ENCODE results near the gene STRN.
A peak's percentile ranks its signal among the peaks of the same experiment; 100 is the strongest.
"Not testable (repeated sequence)": the region's sequence is repeated elsewhere in the genome, so short reads cannot be mapped to it uniquely, and the experiment has no call there.

Gene STRN

DNA sequence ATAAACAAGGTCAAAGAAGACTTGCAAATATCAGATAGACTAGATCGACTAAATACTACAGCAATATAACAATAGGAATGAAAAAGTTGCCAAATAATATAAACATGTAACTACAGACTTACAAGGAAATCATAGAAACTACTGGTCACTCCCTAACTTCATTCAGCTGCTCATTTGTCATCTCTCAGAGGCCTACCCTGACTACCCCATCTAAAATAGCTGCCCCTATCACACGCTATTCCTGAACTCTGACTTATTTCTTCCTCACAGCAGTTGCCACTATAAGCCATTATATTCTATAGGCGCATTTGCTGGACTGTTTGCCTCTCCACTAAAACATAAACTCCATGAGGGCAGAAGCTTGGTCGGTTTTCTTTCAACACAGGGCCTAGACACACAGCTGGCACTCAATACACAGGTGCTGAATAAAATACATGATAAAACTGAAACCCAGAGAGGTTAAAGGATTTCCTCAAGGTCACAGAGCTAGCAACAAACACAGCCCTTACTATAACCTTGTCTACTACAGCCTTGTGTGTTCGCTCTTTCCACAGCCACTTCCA, 1.8 kb downstream of the STRN start:
- no peak for DNase-seq (ENCODE audit: low read depth in 2 of 2)

DNA sequence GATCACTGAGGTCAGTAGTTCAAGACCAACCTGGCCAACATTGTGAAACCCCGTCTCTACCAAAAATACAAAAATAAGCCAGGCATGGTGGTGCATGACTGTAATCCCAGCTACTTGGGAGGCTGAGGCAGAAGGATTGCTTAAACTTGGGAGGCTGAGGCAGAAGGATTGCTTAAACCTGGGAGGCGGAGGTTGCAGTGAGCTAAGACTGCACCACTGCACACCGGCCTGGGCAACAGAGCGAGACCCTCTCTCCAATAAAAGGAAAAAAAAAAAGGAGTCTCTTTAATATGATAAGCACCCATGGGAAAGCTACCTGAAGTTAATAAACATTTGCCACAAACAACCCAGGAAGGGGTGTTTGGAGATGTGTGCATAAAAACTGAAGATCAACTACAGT, 2.6 kb downstream of the STRN start:
- no peak for DNase-seq (ENCODE audit: low read depth in 2 of 2)

DNA sequence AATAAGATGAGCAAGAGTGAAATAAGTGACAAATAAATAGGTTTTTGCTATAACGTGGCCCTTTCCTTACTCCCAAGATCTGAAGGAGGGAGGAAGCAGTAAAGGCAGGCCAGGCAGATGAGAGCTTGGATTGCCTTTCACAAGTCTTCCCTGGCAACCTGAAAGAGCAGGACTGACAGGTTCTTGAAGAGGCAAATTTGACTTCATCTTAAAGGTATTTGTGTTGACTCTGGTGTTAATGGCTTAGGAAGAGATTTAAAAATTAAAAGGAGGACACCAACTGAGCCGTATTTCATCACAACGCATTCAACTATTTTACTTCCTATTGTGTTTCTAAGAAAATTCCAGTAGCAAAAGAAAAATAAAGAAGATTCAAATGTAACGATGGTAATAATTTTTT, 3.2 kb downstream of the STRN start:
- DNase-seq (ENCODE audit: low read depth in 2 of 2) = no peak

DNA sequence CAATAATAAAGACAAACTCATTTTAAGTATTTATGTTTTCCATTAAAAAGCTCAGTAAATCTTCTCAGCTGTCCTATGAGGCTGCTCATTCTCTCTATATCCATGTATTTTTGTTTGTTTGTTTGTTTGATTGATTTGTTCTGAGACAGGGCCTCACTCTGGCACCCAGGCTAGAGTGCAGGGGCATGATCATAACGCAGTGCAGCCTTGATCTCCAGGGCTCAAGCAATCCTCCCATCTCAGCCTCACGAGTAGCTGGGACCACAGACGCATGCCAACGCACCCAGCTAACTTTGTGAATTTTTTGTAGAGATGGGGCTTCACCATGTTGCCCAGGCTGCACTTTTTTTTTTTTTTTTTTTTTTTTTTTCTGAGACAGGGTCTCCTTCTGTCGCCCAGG, 5.6 kb downstream of the STRN start:
- DNase-seq (ENCODE audit: low read depth in 2 of 2) = no peak

DNA sequence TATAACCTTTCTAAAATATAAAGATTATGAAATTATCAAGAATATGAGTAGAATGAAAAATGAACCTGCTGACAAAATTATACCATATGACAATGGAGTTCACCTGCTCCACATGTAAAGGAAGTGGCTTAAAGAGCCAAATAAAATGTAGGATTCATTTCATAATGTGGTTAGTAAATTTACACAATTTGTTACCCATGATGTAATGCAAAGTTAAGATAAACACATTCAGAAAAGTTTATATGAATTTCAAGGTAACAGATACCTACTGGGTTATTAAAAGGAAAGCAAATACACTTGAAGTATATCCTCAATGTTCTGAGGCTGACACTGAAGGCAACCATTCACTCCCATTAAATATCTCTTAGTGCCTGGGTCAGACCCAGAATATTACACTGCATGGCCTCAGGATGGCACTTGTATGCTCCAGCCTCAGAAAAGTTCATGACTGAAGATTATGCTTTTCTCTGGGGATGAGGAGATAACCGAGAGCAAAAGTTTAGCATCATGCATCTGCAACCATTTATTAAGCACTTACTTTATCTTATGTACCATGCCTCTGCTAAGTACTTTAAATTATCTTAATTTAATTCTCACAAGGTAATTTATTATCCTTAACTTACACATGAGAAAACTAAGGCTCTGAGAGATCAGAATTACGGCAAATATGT, 6.2 kb downstream of the STRN start:
- DNase-seq (ENCODE audit: low read depth in 2 of 2) = no peak

DNA sequence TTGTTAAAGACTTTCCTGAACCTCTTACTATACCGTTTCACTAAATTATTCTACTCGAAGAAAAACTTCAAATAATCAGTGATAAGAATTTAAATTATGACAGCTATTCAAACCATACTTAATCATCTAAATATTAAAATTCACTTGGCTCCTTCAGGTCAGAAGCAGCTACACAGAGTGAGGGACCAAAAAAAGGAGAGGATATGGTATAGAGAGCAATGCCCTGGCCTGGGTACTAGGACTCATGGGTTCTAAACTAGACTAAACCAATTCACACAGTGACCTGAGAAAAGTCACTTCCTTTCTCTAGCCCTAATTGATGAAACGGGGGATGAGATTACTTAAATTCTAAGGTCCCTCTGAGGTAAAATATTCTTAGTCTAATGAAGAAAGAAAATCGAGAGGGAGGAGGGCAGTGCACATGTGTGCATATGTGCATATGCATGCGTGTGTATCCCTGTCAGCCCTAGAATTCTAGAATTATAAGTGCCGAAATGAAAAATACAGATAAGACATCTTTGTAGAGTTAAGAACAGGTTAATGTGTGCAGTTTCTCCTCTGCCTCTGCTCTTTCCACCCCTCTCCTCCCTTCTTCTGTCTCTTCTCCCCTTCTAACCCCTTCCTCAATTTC, 11.2 kb downstream of the STRN start:
- DNase-seq (ENCODE audit: low read depth in 2 of 2) = no peak

DNA sequence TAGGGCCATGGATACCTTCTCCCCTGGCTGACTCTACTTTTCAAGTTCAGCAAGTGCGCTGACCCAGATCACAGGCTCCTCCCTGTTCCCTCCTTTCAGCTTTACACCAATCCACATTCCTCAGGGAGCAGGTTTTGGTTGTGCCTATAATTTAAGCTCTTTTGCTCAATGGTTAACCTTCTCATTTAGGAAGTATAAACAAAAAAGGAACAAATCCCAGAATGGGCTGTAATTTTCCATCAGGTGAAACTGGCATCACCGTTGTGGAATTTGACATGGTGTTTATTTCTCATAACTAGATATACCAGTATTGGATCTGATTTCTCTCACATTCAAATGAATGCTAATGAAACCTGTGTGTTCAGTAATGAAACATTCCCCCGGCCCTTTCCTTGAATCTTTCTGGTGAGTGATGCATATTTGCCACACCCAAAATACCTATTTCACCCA, 13.6 kb downstream of the STRN start:
- DNase-seq (ENCODE audit: low read depth in 2 of 2) = no peak

DNA sequence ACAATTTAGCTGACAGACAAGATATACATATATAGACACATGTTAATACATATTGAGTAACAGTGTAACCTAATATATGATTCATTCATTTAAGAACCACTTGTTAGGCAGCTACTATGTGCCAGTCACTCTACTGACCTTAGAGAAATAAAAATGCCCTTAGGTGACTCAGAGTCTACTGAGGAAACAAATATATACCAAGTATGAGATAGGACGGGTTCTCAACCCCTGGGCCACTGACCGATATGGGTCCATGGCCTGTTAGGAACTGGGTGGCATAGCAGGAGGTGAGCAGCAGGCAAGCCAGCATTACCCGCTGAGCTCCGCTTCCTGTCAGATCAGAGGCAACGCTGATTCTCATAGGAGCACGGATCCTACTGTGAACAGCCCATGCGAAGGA, 14.8 kb downstream of the STRN start:
- DNase-seq (ENCODE audit: low read depth in 2 of 2) = no peak

DNA sequence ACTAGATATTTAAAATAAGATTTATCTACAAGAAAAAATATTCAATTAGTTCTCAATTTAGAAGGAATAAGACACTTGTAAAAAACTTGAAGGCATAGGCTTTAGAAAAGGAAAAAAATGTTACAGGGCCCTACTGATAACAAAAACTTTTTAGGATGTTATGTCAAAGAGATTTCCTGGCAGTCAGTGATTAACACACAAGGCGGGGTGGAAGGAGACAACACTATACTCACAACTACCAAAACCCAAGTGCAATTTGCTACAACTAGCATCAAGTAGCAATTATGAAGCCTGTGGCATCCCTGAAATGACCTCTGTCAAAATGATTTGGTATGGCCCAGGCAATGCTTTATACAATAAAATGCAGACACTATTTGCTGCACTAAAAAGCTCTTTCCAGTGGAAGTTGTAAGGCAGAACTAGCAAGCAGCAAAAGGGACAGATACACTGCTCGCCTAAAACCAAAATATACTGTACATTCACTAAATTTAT, 15.3 kb downstream of the STRN start:
- no peak for DNase-seq (ENCODE audit: low read depth in 2 of 2)

DNA sequence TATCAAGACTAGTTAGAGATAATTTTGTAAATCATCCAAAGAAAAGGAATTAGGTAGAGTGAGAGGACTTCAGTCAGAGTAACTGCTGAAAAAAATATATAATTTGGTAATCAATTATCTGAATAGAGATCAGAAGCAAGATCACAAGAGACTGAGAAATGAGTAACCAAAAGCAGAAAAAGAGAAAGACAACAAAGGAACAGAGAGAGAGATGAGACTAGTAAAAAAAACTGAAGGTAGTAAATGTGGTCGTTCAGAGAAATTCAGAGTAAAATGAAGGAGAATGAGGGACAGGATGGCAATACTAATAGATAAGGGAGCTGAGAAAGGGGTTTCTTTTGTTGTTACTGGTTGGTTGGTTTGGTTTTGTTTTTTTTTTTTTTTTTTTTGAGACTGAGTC, 16.5 kb downstream of the STRN start:
- no peak for DNase-seq (ENCODE audit: low read depth in 2 of 2)

DNA sequence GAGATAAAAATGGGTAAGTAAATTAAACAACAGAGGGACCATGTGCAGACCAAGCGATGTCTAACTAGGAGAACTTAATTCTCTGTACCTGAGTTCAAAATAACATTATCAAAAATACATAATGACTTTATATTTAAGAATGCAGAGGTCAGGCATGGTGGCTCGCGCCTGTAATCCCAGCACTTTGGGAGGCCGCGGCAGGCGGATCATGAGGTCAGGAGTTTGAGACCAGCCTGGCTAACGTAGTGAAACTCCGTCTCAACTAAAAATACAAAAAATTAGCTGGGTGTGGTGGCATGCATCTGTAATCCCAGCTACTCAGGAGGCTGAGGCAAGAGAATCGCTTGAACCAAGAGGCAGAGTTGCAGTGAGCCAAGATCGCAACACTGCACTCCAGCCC, 21.1 kb downstream of the STRN start:
- not testable (repeated sequence) for DNase-seq (ENCODE audit: low read depth in 2 of 2)

DNA sequence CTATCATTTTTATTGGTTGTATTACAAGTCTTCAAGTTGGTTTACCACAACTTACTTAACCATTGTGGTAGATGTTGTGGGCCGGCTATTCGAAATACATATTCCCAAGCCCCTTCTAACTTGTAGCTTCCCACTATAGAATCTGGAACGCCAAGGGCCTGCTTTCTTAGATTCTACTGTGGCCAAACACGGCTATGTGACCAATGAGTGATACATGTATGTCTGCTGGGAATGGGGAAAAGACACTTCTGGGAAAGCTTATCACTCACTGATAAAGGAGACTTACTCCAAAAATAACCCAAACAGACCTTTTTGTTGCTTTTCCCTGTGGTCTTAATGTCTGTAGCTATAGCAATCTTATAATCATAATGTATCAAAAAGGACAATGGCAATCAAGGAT, 24.5 kb downstream of the STRN start:
- no peak for DNase-seq (ENCODE audit: low read depth in 2 of 2)

DNA sequence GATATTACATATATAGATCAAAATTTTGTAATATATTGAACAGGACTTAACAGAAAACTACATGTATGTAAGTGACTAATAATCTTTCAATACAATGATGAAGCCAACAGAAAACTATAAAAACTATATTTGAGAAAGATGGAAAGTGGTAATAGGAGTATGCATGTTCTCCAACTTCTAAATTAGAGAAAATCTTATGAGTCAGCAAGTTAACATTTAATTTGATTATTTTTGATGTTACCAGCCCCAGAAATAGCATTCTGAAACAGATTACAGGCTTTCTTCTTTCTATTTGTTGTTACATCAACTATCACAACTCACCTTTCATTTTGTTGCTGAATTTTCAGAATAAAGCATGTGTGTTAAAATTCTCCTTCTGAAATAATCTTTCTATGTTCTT, 29.8 kb downstream of the STRN start:
- not testable (repeated sequence) for DNase-seq (ENCODE audit: low read depth in 2 of 2)

DNA sequence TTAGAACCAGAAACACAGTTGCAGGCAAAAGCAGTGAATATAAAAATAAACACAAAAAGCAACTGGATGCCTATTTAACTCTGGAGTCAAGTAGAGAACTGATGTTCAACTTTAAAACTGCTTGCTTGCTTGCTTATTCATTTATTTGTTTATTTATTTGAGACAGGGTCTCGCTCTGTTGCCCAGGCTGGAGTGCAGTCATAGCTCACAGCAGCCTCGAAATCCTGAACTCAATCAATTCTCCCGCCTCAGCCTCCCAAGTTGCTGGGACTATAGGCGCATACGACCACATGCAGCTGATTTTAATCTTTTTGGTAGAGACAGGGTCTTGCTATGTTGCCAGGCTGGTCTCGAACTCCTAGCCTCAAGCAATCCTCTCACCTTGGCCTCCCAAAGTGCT, 34.6 kb downstream of the STRN start:
- not testable (repeated sequence) for DNase-seq (ENCODE audit: low read depth in 2 of 2)

DNA sequence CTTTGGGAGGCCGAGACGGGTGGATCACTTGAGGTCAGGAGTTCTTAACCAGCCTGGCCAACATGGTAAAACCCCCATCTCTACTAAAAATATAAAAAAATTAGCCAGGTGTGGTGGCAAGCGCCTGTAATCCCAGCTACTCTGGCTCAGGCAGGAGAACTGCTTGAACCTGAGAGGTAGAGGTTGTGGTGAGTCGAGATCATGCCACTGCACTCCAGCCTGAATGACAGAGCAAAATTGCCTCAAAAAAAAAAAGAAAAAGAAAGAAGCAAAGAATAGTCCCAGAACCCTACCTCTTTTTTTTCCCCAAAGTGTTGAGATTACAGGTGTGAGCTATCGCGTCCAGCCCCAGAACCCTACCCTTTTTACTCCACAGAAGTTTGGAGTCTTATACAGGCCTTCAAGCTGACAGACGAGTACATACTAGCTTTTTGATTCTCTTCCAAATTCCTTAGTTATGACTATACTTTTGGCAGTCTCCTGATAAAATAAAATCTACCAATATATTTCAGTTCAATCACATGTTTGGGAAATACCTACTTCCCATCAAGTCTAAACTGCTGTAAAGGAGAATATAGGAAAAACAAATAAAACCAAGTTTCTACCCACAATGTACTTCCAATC, 35.4 kb downstream of the STRN start:
- DNase-seq (ENCODE audit: low read depth in 2 of 2) = peak; percentile 48 to 50

DNA sequence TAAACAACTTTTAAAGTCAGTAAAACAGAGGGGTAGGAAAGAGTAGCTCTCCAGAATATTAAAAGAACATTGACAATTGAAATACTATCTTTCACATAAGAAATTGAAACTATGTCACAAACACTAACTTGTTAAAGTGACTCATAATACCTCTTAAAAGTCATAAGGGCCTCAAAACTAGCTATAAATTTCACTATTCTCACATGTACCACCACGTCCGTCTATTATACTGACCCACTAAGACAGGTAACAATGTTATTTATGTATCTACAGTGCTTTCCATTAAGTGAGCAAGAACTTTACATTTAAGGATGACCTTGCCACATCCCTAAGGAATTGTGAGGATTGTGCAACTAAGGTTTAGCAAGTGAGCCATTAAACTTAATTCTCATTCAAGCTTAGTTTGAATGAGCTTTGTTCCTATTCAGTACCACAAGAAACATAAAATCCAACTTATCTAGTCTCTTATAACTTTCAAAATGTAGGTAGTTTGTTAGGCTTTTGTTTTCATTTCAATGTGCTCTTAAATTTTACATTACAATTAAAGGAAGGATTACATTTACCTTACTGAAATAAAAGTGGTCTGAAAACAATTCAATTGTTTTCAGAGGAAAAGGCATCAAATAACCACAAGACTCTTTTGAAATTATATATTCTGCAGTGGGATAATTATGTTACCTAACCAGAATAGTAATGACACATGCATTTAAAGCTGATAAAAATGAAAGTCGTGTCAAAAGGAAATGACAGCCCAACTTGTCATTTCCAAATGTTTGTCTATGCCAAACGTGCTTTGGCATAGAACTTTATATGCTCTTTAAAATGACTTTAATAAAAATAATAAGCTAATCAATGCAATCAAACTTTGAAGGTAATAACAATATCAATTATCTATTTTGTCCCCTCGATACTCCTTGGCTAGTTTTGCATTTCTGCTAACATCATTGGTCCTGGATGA, 39.9 kb downstream of the STRN start:
- peak in 1 of 2 experiments; percentile 6 for DNase-seq (ENCODE audit: low read depth in 2 of 2)

DNA sequence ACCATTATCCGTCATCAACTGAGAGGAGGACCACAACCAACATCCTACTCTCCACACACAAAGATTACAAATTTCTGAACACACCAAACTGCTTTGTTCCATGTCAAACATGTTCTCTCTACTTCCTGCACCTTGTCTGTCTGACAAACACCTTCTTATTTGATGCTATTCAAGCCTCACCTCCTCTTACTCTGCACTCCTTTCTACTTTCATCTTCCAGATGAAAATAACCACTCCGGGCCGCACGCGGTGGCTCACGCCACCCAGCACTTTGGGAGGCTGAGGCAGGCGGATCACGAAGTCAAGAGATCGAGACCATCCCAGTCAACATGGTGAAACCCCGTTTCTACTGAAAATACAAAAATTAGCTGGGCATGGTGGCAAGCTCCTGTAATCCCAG, 43.7 kb downstream of the STRN start:
- not testable (repeated sequence) for DNase-seq (ENCODE audit: low read depth in 2 of 2)

DNA sequence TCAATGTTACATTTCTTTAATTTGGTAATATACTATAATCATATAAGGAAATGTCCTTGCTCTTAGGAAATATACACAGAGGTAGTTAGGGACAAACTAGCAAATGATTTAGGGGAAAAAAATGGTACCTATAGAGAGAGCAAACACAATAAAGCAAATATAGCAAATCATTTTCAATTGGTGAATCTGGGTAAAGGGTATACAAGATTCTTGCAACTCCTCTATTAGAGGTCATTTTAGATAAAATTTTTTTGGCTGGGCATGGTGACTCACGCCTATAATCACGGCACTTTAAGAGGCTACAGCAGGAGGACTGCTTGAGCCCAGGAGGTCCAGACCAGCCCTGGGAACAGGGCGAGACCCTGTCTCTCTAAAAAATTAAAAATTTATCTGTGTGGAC, 44.4 kb downstream of the STRN start:
- DNase-seq (ENCODE audit: low read depth in 2 of 2) = no peak

DNA sequence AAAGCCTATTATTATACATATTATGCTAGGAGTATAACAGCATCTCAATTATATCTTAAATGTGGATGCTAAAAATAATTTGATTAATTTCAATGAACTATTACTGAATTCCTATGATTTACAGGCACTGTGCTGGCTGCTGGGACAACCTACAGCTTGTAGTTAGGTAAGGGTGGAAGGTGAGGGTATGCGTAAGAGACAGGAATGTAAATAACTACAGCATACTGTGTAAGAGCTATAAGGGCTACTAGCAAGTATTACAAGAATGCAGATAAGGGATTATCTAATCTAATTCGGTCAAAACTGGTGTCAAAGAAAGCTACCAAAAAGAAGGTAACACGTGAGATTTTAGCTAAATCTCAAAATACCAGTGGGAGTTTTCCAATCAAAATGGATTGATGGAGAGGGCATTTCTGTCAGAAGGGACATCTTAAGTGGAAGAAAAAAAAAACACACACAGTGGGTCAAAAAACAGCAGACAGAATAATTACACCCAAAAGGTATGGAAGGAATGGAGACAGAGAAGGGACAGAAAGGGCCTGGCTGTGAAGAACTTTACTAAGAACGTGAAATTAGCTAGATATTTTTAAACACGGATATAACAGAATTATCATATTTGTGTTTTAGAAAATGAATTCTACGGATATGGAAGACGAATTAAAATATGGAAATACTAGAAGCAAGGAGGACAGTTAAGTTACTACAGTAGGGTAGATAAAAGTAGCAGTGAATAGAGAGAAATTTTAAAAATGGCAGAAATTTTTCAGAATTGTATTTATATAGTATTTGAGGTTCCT, 47.1 kb downstream of the STRN start:
- DNase-seq (ENCODE audit: low read depth in 2 of 2) = no peak

DNA sequence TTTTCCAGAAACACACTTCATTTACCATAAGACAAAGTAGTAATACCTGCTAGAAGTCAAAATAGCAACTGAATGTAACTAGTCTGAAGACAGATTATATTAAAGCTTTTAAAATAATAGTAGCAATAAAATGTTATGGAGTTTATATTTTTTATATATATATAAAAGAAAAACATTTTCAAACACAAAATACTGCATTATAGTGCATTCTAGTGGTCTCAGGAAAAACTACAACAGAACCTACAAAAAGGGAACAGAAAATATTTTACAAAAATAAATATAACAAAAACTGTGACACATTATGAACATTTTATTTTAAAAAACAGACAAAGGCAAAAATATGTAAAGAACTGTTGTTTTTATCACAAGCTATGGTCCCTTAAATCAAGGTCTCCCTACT, 48.0 kb downstream of the STRN start:
- DNase-seq (ENCODE audit: low read depth in 2 of 2) = no peak

DNA sequence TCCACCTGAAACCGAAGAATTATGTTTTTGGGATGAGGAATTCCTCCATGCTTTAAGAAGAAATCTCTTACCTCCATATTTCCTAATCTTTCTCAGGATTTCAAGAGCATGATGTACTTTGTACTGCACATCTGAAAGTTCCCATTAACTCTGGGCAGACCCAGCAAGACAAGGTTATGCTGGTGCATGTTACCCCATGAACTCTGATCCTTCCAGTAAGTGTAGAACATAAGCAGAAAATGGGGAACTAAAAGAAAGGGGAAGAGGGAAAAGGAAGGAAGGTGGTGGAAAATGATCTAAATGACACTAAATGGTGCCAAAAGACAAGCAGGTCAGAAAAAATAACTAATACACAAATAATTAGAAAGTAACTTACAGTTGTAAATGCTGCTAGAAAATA, 50.7 kb downstream of the STRN start:
- DNase-seq (ENCODE audit: low read depth in 2 of 2) = no peak
